Heart right ventricle (tissue), 16 donors: ENCODE results near the gene CDC20. TPM values are rescaled to one million over a fixed set of nuclear protein-coding genes. Genes with fewer than 3 reads are reported as not detected.

ENCODE experiments used
- ATAC-seq, 8 donors: fragments of 200-7000 bp; cut with Tn5 transposase; one replicate each; pipeline ENCODE4 v1.9.1; 2020; ENCODE audit warnings: mild to moderate bottlenecking in 8 of 8, moderate library complexity in 8 of 8, moderate number of reproducible peaks in 1 of 8
- DNase-seq, 2 donors: peaks; one replicate each; pipeline ENCODE4 v3.0.0-alpha.2; 2020
- H3K27ac ChIP-seq, 10 donors: fragments of 200-600 bp; sonication (generic) in 2 of 10; one replicate each; pipeline versions ENCODE4 v1.5.0 to v1.8.0; 2020 to 2022; ENCODE audit warnings: mild to moderate bottlenecking in 3 of 10
- H3K27me3 ChIP-seq, 7 donors: fragments of 200-600 bp; one replicate each; pipeline ENCODE4 v1.8.0; 2021 to 2022; ENCODE audit warnings: mild to moderate bottlenecking in 2 of 7
- H3K36me3 ChIP-seq, 9 donors: fragments of 200-600 bp; sonication (generic) in 1 of 9; one replicate each; pipeline versions ENCODE4 v1.5.0 to v1.8.0; 2020 to 2022; ENCODE audit warnings: mild to moderate bottlenecking in 2 of 9
- H3K4me1 ChIP-seq, 9 donors: fragments of 200-600 bp; sonication (generic) in 1 of 9; one replicate each; pipeline versions ENCODE4 v1.5.0 to v1.8.0; 2020 to 2022; ENCODE audit warnings: mild to moderate bottlenecking in 4 of 9
- H3K4me3 ChIP-seq, 10 donors: fragments of 200-600 bp; sonication (generic) in 2 of 10; one replicate each; pipeline versions ENCODE4 v1.5.0 to v1.8.0; 2020 to 2022; ENCODE audit warnings: mild to moderate bottlenecking in 7 of 10, moderate library complexity in 2 of 10
- H3K9me3 ChIP-seq, 11 donors: fragments of 200-600 bp in 10 of 11; sonication (generic) in 2 of 11; one replicate each; pipeline versions ENCODE4 v1.5.0 to v1.8.0; 2013 to 2022; ENCODE audit warnings: mild to moderate bottlenecking in 2 of 11, control low read depth in 1 of 11, moderate library complexity in 1 of 11
- WGBS, 2 donors: extraction: QIAGEN DNeasy Blood & Tissue Kit; methylation state at CpG; one replicate each; pipeline ENCODE4 v1.1.7; 2013; ENCODE audit warnings: inconsistent platforms in 1 of 2; 5-methylcytosine and 5-hydroxymethylcytosine counted together
- intact Hi-C, 10 donors: fragments of 100-400 bp; cut with DNase I; formaldehyde crosslinking; loops; one replicate each; pipeline versions ENCODE4 v1.11.1 to v1.14.2; 2022
- polyA plus RNA-seq, 2 donors: library from polyadenylated mRNA; stranded (reverse); fragments of 200-250 nt; gene quantifications; one replicate each; pipeline ENCODE4 v1.2.3, GENCODE V29; 2013
- total RNA-seq, 10 donors: library from RNA; stranded (reverse); fragmentation: NEBNext Ultra II Directional in 3 of 10; extraction: Animal tissue kit (Norgen Biotek cat#: 25700) in 3 of 10; gene quantifications; one replicate each; pipeline versions ENCODE4 v1.2.1 to v1.2.4, GENCODE V29; 2021 to 2023
- TF ChIP-seq, protein P1 (sequence below), 9 donors: fragments of 200-600 bp; sonication (generic) in 2 of 9; IDR thresholded peaks; one replicate each; pipeline versions ENCODE4 v1.5.0 to v1.8.0; 2021 to 2022; ENCODE audit warnings: antibody characterized with exemption in 9 of 9, mild to moderate bottlenecking in 5 of 9, moderate library complexity in 1 of 9
- donor health status: Arrhythmogenic right ventricular cardiomyopathy.
- donor health status: ischemic (EF 13 %, LVEDD 7.1; RV severe dilation, severe dysfunction).
- donor health status: healthy with polysubstance abuse.
- donor health status: DM: no; HTN: yes; CAD: no.
- donor health status: DM: no; HTN: no; CAD: no.
- donor health status: ischemic (EF 25% LVEDD 6.9; RV normal size, moderate dysfunction).
- donor health status: ischemic (EF 25% LVEDD 5.7; RV mildly dilated, moderate dysfunction).
- donor health status: healthy.
- donor health status: DM: yes; HTN: yes; CAD: no.
- donor health status: Ischemic cardiomyopathy.
- donor health status: ischemic (EF 35%, LVEDD 5.7; RV mildly dilated, moderate dysfunction).
- donor health status: nonischemic (EF 11% LVEDD 7.7; RV severe dilation, severe dysfunction).
- donor health status: DM: yes; HTN: yes; CAD: no.
- donor health status: PGD.
- donor health status: ischemic (EF 29% LVEDD 5.4; RV normal size, mild dysfunction).
- donor health status: nonischemic (EF 23%, LVEDD 6.1; RV moderate dilation, normal function).

The CDC20 gene
- total and polyA plus RNA-seq, 12 donors: 0.15 to 9.6 (median 1.4) TPM

DNA sequence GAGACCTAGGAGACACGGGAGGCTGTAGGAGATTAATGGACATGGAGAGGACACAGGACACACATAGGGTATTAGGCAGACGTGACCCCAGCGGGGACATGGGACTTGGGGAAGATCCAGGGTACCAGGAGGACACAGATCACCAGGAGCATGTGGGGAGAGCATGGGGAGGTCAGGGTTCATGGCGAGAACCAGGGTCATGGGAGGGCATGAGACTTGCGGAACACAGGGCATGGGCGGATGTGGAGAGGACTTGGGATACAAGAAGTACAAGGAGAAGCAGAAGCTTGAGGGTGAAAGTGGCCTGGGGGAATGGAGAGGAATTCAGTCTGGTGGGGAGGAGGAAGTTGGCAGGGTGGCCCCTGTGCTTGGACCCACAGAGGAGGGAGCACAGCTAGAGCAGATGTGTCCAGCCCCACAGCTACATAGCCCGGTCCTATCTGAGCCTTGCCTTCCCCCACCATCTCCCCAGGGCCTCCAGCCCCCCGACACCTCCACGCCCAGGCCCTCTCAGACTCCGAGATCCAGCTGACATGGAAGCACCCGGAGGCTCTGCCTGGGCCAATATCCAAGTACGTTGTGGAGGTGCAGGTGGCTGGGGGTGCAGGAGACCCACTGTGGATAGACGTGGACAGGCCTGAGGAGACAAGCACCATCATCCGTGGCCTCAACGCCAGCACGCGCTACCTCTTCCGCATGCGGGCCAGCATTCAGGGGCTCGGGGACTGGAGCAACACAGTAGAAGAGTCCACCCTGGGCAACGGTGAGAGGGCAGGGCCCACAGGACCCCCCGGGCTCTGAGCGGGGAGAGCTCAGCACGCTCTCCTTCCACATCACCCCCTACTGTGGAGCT, 45.9 kb upstream of the CDC20 start:
- Histone ChIP-seq H3K27me3 (no peaks in the 10 kb centered on the region), H3K4me1 (peaks cover 0 to 17% (median 0%) of the 10 kb centered on the region in 9 donors), H3K4me3 (no peak overlapping the region), H3K9me3 (no peaks in the 10 kb centered on the region), H3K27ac (no peak overlapping the region), H3K36me3 (peaks cover 0 to 89% (median 0%) of the 10 kb centered on the region in 9 donors)
- TF ChIP-seq, protein P1, sequence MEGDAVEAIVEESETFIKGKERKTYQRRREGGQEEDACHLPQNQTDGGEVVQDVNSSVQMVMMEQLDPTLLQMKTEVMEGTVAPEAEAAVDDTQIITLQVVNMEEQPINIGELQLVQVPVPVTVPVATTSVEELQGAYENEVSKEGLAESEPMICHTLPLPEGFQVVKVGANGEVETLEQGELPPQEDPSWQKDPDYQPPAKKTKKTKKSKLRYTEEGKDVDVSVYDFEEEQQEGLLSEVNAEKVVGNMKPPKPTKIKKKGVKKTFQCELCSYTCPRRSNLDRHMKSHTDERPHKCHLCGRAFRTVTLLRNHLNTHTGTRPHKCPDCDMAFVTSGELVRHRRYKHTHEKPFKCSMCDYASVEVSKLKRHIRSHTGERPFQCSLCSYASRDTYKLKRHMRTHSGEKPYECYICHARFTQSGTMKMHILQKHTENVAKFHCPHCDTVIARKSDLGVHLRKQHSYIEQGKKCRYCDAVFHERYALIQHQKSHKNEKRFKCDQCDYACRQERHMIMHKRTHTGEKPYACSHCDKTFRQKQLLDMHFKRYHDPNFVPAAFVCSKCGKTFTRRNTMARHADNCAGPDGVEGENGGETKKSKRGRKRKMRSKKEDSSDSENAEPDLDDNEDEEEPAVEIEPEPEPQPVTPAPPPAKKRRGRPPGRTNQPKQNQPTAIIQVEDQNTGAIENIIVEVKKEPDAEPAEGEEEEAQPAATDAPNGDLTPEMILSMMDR (IDR thresholded peaks at IDR 0.05): no peak
- intact Hi-C loops: no loop called here
- WGBS, 2 donors: 92 to 94% methylated on average over 24 of the region's 24 CpGs
- ATAC-seq: peak in 1 of 8 donors; percentile 5
- DNase-seq: no peak

DNA sequence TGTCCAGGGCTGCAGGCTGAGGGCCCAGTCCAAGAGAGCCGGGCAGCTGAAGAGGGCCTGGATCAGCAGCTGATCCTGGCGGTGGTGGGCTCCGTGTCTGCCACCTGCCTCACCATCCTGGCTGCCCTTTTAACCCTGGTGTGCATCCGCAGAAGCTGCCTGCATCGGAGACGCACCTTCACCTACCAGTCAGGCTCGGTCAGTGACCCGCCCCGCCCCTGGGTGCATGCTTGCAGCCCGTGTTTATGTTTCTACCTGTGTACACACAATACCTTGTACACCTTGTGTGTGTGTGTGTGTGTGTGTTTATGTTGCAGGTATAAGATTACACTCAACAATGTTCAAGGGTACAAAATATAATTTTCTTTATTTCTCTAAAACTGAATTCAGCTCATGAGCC, 45.0 kb upstream of the CDC20 start:
- no peak overlapping the region for H3K4me3 ChIP-seq
- no peak overlapping the region for H3K27ac ChIP-seq
- H3K27me3 ChIP-seq: no peaks in the 10 kb centered on the region
- DNase-seq (no peak), ATAC-seq (no peak)
- no peaks in the 10 kb centered on the region for H3K9me3 ChIP-seq
- H3K36me3 ChIP-seq: peaks cover 0 to 93% (median 0%) of the 10 kb centered on the region in 9 donors
- peaks cover 0 to 17% (median 0%) of the 10 kb centered on the region in 9 donors for H3K4me1 ChIP-seq
- intact Hi-C loops: no loop called here
- WGBS, 2 donors: 92 to 96% methylated on average over 10 of the region's 10 CpGs
- TF ChIP-seq, protein P1 (IDR thresholded peaks at IDR 0.05): no peak

DNA sequence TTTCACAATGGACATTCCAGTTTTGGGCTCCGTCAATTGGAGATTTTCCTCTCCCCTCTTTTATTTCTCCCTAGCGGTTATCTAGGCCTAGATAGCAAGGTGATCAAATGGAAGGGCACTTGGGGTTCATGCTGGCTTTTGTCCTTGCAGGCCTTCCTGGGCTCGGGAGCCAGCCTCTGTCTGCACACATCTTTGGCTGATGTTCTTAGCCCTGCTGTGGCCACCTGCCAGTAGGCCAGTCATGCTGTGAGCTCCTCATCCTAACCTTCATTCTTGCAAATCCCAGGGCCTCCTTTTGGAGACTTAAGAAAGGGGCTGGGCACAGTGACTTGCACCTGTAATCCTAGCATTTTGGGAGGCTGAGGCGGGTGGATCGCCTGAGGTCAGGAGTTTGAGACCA, 44.5 kb upstream of the CDC20 start:
- 93 to 97% methylated on average over 5 of the region's 5 CpGs for WGBS, 2 donors
- intact Hi-C loops: no loop called here
- no peak overlapping the region for H3K27ac ChIP-seq
- TF ChIP-seq, protein P1 (IDR thresholded peaks at IDR 0.05): no peak
- peaks cover 0 to 16% (median 0%) of the 10 kb centered on the region in 9 donors for H3K4me1 ChIP-seq
- no peak for DNase-seq
- peaks cover 0 to 93% (median 0%) of the 10 kb centered on the region in 9 donors for H3K36me3 ChIP-seq
- H3K4me3 ChIP-seq: no peak overlapping the region
- no peaks in the 10 kb centered on the region for H3K9me3 ChIP-seq
- no peaks in the 10 kb centered on the region for H3K27me3 ChIP-seq
- no peak for ATAC-seq

DNA sequence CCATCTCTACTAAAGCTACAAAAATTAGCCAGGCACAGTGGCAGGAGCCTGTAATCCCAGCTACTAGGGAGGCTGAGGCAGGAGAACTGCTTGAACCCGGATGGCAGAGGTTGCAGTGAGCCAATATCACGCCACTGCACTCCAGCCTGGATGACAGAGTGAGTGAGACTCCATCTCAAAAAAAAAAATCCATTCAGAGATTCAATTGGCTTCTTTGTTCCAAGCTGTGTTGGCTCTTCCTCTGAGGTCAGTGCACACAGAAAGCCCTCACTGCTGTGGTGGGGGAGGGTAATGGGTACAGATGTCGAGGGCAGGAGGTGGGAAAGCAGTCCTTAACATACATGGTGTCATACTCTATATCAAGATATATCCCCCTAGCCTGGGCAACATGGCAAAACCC, 43.3 kb upstream of the CDC20 start:
- DNase-seq (no peak), ATAC-seq (no peak)
- H3K4me3 ChIP-seq: no peak overlapping the region
- H3K36me3 ChIP-seq: peaks cover 0 to 92% (median 0%) of the 10 kb centered on the region in 9 donors
- 87 to 94% methylated on average over 3 of the region's 3 CpGs for WGBS, 2 donors
- H3K9me3 ChIP-seq: no peaks in the 10 kb centered on the region
- intact Hi-C loops: no loop called here
- TF ChIP-seq, protein P1 (IDR thresholded peaks at IDR 0.05): no peak
- no peaks in the 10 kb centered on the region for H3K27me3 ChIP-seq
- no peak overlapping the region for H3K27ac ChIP-seq
- H3K4me1 ChIP-seq: peaks cover 0 to 12% (median 0%) of the 10 kb centered on the region in 9 donors
